ENCODE data around the gene MED16. TPM values are rescaled to one million over a fixed set of nuclear protein-coding genes. Genes with fewer than 3 reads are reported as not detected.

Gene MED16
- total RNA-seq, 1 donor from 2014 or later = 74.2 TPM

DNA sequence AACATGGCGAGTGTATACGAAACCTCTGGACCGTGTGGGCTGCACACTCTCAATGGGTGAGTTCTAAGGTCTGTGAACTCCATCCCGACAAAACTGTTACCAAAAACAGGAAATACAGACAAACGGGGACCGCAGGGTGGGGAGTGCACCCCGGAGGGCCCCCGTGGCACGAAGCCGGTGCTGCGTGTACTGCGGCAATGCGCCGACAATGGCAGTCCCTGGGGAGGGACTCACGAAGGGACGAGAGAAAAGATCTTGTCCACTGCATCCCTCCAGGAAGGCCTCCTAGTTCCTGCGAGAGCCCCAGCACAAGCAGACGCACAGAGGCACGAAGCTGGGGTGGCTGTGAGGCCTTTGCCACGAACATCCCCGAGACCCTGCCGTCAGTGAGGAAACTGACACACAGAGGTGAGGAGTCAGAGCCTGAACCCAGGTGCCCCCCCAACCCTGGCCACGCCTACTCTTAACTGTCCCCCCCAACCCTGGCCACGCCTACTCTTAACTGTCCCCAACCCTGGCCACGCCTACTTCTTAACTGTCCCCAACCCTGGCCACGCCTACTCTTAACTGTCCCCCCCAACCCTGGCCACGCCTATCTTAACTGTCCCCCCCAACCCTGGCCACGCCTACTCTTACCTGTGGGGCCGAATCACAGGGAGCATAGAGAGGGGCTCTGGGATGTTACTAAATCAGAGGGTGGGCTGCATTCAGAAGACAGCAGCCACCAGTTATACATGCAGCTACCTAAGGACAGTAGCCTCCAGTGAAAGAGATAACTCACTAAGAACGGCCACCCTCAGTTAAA is 4.2 kb downstream of the MED16 start:
- Mint-ChIP-seq H3K4me3 (no peak overlapping the region), H3K27me3 (peaks cover 5% of the 10 kb centered on the region), H3K27ac (no peak overlapping the region), H3K9me3 (no peaks in the 10 kb centered on the region), H3K4me1 (ENCODE audit: unreplicated experiment) (peaks cover 6% of the 10 kb centered on the region), H3K36me3 (peaks cover 4% of the 10 kb centered on the region)
- no peak for DNase-seq (ENCODE audit: extremely low spot score, unreplicated experiment)
- TF ChIP-seq, protein P1, sequence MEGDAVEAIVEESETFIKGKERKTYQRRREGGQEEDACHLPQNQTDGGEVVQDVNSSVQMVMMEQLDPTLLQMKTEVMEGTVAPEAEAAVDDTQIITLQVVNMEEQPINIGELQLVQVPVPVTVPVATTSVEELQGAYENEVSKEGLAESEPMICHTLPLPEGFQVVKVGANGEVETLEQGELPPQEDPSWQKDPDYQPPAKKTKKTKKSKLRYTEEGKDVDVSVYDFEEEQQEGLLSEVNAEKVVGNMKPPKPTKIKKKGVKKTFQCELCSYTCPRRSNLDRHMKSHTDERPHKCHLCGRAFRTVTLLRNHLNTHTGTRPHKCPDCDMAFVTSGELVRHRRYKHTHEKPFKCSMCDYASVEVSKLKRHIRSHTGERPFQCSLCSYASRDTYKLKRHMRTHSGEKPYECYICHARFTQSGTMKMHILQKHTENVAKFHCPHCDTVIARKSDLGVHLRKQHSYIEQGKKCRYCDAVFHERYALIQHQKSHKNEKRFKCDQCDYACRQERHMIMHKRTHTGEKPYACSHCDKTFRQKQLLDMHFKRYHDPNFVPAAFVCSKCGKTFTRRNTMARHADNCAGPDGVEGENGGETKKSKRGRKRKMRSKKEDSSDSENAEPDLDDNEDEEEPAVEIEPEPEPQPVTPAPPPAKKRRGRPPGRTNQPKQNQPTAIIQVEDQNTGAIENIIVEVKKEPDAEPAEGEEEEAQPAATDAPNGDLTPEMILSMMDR (conservative IDR thresholded peaks at IDR 0.05) = no peak

DNA sequence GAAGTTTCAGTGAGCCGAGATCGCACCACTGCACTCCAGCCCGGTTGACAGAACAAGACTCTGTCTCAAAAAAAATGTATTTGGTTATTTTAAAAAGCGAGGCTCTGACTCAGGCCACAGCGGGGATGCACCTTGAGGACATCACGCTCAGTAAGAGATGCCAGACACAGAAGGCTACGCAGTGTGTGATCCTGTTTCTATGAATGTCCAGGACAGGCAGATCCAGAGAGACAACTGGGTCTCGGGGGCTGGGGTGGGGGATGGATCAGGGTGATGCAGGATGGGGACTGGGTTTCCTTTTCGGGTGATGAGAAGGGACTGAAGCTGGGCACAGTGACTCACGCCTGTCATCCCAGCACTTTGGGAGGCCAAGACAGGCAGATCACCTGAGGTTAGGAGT is 5.4 kb downstream of the MED16 start:
- Mint-ChIP-seq H3K27ac (no peak overlapping the region), H3K9me3 (no peaks in the 10 kb centered on the region), H3K36me3 (no peaks in the 10 kb centered on the region), H3K27me3 (no peaks in the 10 kb centered on the region), H3K4me1 (ENCODE audit: unreplicated experiment) (no peaks in the 10 kb centered on the region), H3K4me3 (no peak overlapping the region)
- DNase-seq (ENCODE audit: extremely low spot score, unreplicated experiment) = no peak
- TF ChIP-seq, protein P1 (conservative IDR thresholded peaks at IDR 0.05) = no peak

DNA sequence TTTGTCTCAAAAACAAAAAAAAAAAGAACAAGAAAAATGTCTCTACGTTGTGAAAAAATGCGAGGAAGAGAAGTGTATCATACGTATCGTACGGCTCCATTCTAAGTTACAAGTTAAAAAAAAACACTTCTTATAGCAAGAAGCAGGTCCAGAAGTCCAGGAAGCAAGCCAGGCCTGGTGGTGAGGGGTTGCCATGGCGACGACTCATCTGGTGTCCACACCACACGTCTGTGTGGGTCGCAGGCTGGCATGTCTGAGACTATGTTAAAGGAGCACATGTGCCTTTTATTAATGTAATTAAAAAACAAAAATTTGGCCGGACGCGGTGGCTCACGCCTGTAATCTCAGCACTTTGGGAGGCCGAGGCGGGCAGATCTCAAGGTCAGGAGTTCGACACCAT is 5.9 kb downstream of the MED16 start:
- no peak for DNase-seq (ENCODE audit: extremely low spot score, unreplicated experiment)
- no peaks in the 10 kb centered on the region for H3K36me3 Mint-ChIP-seq
- no peaks in the 10 kb centered on the region for H3K27me3 Mint-ChIP-seq
- H3K9me3 Mint-ChIP-seq = no peaks in the 10 kb centered on the region
- H3K4me1 Mint-ChIP-seq (ENCODE audit: unreplicated experiment) = no peaks in the 10 kb centered on the region
- H3K27ac Mint-ChIP-seq = no peak overlapping the region
- no peak overlapping the region for H3K4me3 Mint-ChIP-seq
- TF ChIP-seq, protein P1 (conservative IDR thresholded peaks at IDR 0.05) = no peak

DNA sequence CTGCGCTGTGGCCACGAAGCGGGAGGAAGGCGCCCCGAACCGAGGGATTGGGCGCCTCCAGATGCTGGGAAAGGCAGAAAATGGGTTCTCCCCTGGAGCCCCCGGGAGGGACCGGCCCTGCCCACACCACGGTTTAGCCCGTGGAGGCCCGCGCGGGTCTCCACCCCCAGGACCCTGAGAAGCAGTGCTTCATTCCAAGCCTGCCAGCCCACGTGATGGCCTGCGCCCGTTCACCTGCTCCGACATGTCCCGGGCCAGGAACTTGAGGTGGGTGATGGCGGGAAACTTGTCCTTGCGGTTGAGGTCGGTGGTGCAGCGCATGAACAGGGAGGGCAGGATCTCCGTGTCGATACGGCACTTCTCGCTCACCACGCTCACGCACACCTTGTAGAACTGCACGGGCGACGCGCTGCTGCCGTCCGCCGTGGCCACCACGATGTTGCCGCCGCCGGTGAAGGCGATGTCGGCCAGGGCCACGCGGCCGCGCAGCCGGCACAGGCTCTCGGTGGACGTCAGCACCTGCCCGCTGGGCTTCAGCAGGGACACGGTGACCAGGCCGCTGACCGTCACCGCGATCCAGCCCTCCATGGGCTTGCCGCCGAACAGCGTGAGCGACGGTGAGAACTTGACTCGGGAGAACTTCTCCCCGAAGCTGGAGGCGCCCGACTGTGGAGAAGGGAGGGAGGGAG is 7.3 kb downstream of the MED16 start:
- no peak for DNase-seq (ENCODE audit: extremely low spot score, unreplicated experiment)
- no peak overlapping the region for H3K27ac Mint-ChIP-seq
- H3K4me1 Mint-ChIP-seq (ENCODE audit: unreplicated experiment) = no peaks in the 10 kb centered on the region
- H3K27me3 Mint-ChIP-seq = no peaks in the 10 kb centered on the region
- TF ChIP-seq, protein P1 (conservative IDR thresholded peaks at IDR 0.05) = no peak
- no peak overlapping the region for H3K4me3 Mint-ChIP-seq
- H3K9me3 Mint-ChIP-seq = no peaks in the 10 kb centered on the region
- H3K36me3 Mint-ChIP-seq = peaks cover 5% of the 10 kb centered on the region

DNA sequence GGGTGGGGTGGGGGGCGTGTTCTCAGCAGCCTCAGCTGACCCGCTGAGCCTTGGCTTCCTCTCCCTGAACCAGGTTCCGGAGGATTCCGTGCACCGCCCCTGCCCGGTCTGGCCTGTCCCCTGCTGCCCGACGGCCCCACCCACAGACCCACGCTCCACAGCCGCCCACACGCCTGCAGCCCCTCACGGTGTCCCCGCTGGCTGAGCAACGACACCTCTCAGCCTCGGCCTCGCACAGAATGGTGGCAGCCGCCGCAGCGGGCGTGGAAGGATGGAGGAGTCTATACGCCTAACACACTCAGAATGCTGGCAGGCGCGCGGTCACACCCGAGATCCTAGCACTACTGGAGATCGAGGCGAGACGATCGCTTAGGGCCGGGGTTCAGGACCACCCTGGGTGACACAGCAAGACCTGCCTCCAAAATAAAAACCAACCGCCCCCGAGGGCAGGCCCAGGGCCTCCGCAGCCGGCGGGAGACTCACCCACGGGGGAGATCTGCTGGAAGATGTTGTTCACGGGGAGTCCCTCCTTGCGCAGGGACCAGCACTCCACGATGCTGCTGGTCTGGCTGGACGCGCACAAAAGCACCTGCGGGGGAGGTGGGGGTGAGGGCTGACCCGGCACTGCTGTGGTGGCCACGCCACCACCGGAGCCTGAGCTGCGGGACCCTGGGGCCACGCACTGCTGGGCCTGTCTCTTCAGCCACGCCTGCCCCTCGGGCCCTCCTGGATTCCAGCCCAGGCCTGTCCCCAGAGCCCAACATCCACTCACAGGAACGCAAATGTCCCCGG is 8.4 kb downstream of the MED16 start:
- Mint-ChIP-seq H3K27ac (no peak overlapping the region), H3K27me3 (no peaks in the 10 kb centered on the region), H3K36me3 (peaks cover 5% of the 10 kb centered on the region), H3K4me3 (no peak overlapping the region), H3K4me1 (ENCODE audit: unreplicated experiment) (no peaks in the 10 kb centered on the region), H3K9me3 (no peaks in the 10 kb centered on the region)
- no peak for DNase-seq (ENCODE audit: extremely low spot score, unreplicated experiment)
- TF ChIP-seq, protein P1 (conservative IDR thresholded peaks at IDR 0.05) = no peak

Data from type B pancreatic cell (in vitro differentiated cells).